Activated gamma-delta T cell treated with anti-CD3 and anti-CD28 coated beads, Interleukin-2, amount 50 U/mL, for 16 hours (primary cell): ENCODE measurements around the gene KCNMA1.
"Not testable (repeated sequence)": the region's sequence is repeated elsewhere in the genome, so short reads cannot be mapped to it uniquely, and the experiment has no call there.

ENCODE experiments used
- DNase-seq: peaks from one replicate; pipeline ENCODE4 v3.0.0-alpha.2; 2020; ENCODE audit warnings: low read depth

Gene KCNMA1

GRCh38 chr10:77368006-77368405 is 269.6 kb downstream of the KCNMA1 start:
- DNase-seq = no peak

GRCh38 chr10:77363210-77363609 is 274.4 kb downstream of the KCNMA1 start:
- no peak for DNase-seq

- DNase-seq = no peak
These were observed 275.8 kb downstream of the KCNMA1 start for GRCh38 chr10:77361831-77362230.

GRCh38 chr10:77361426-77361825 is 276.2 kb downstream of the KCNMA1 start:
- no peak for DNase-seq

- DNase-seq = no peak
These were observed 276.8 kb downstream of the KCNMA1 start for GRCh38 chr10:77360835-77361234.

GRCh38 chr10:77359950-77360520 is 277.6 kb downstream of the KCNMA1 start:
- no peak for DNase-seq

- no peak for DNase-seq
These were observed 278.3 kb downstream of the KCNMA1 start for GRCh38 chr10:77359287-77359691.

GRCh38 chr10:77358656-77359055 is 279.0 kb downstream of the KCNMA1 start:
- no peak for DNase-seq

- no peak for DNase-seq
These were observed 279.8 kb downstream of the KCNMA1 start for GRCh38 chr10:77357611-77358310.

GRCh38 chr10:77357185-77357584 is 280.4 kb downstream of the KCNMA1 start:
- DNase-seq = no peak

- no peak for DNase-seq
These were observed 281.8 kb downstream of the KCNMA1 start for GRCh38 chr10:77355844-77356243.

GRCh38 chr10:77351386-77351785 is 286.2 kb downstream of the KCNMA1 start:
- DNase-seq = no peak

- DNase-seq = no peak
These were observed 286.9 kb downstream of the KCNMA1 start for GRCh38 chr10:77350711-77351119.

- no peak for DNase-seq
These were observed 287.5 kb downstream of the KCNMA1 start for GRCh38 chr10:77350134-77350533.

- no peak for DNase-seq
These were observed 288.4 kb downstream of the KCNMA1 start for GRCh38 chr10:77349226-77349625.

- no peak for DNase-seq
These were observed 288.9 kb downstream of the KCNMA1 start for GRCh38 chr10:77348751-77349150.

- no peak for DNase-seq
These were observed 289.5 kb downstream of the KCNMA1 start for GRCh38 chr10:77348082-77348481.

GRCh38 chr10:77347052-77347451 is 290.6 kb downstream of the KCNMA1 start:
- DNase-seq = no peak

- DNase-seq = no peak
These were observed 296.6 kb downstream of the KCNMA1 start for GRCh38 chr10:77341055-77341454.

GRCh38 chr10:77339872-77340271 is 297.7 kb downstream of the KCNMA1 start:
- not testable (repeated sequence) for DNase-seq

- no peak for DNase-seq
These were observed 298.4 kb downstream of the KCNMA1 start for GRCh38 chr10:77339166-77339565.

- DNase-seq = no peak
These were observed 299.5 kb downstream of the KCNMA1 start for GRCh38 chr10:77338143-77338542.

GRCh38 chr10:77334501-77334900 is 303.1 kb downstream of the KCNMA1 start:
- no peak for DNase-seq
